K562 (cell line): ENCODE measurements around the gene PRR7. TPM values are rescaled to one million over a fixed set of nuclear protein-coding genes. Genes with fewer than 3 reads are reported as not detected.

ENCODE experiments used
- ATF6 ChIP-seq: sonication (generic); formaldehyde crosslinking; IDR thresholded peaks from 2 replicates; pipeline ENCODE4 v1.4.0; 2020; ENCODE audit warnings: mild to moderate bottlenecking, missing genetic modification reagents
- CBFA2T3 ChIP-seq: fragments of 450-650 bp; IDR thresholded peaks from 2 replicates; pipeline ENCODE4 v1.6.1; 2017
- CBFB ChIP-seq: sonication (generic); formaldehyde crosslinking; IDR thresholded peaks from 2 replicates; pipeline ENCODE4 v1.4.0; 2020; ENCODE audit warnings: mild to moderate bottlenecking, missing genetic modification reagents
- CC2D1A ChIP-seq: fragments of 450-650 bp; IDR thresholded peaks from 2 replicates; pipeline ENCODE4 v1.6.1; 2017; ENCODE audit warnings: mild to moderate bottlenecking
- CEBPB ChIP-seq: fragments of 450-650 bp; IDR thresholded peaks from 2 replicates; pipeline ENCODE4 v1.6.1; 2016; ENCODE audit warnings: missing genetic modification characterization, missing compliant biosample characterization
- GABPA ChIP-seq: fragments of 200-800 bp; sonication (Bioruptor generic); conservative IDR thresholded peaks from 2 replicates; pipeline ENCODE4 v1.6.1; 2016; ENCODE audit warnings: low read depth, missing genetic modification characterization, missing compliant biosample characterization
- GMEB1 ChIP-seq: fragments of 250-450 bp; sonication (Bioruptor Pico); IDR thresholded peaks from 2 replicates; pipeline ENCODE4 v1.4.0; 2020; ENCODE audit warnings: mild to moderate bottlenecking
- GTF2F1 ChIP-seq: IDR thresholded peaks from 2 replicates; pipeline ENCODE4 v1.6.1; 2011; ENCODE audit warnings: low read depth, low read length, improper control_type of control experiment
- HINFP ChIP-seq: fragments of 450-650 bp; conservative IDR thresholded peaks from 2 replicates; pipeline ENCODE4 v1.6.1; 2016; ENCODE audit warnings: missing genetic modification characterization, low read depth, mild to moderate bottlenecking, control low read depth, missing compliant biosample characterization
- KDM1A ChIP-seq, 2 experiments: fragments of 450-650 bp; IDR thresholded peaks; 2 replicates each; pipeline ENCODE4 v1.6.1; 2016; ENCODE audit warnings: mild to moderate bottlenecking in 2 of 2
- KLF16 ChIP-seq: IDR thresholded peaks from 2 replicates; pipeline ENCODE4 v1.6.1; 2016; ENCODE audit warnings: antibody characterized with exemption
- MEF2D ChIP-seq: conservative IDR thresholded peaks from 2 replicates; pipeline ENCODE4 v1.6.1; 2016; ENCODE audit warnings: low read depth, missing genetic modification characterization, missing compliant biosample characterization
- NUFIP1 ChIP-seq: fragments of 450-650 bp; IDR thresholded peaks from 2 replicates; pipeline ENCODE4 v1.6.1; 2018; ENCODE audit not compliant: partially characterized antibody
- RBBP5 ChIP-seq: fragments of 200-600 bp; sonication (generic); IDR thresholded peaks from 2 replicates; pipeline ENCODE4 v1.6.1; 2012; ENCODE audit warnings: borderline replicate concordance, mild to moderate bottlenecking, low read length, control low read depth, inconsistent platforms; ENCODE audit not compliant: insufficient read depth, poor library complexity, severe bottlenecking
- TEAD4 ChIP-seq, 2 experiments: sonication (generic) in 1 of 2; formaldehyde crosslinking in 1 of 2; IDR thresholded peaks; 2 replicates each; pipeline versions ENCODE4 v1.6.1 to v1.8.0; 2012 to 2022; ENCODE audit warnings: borderline replicate concordance in 1 of 2, inconsistent platforms in 1 of 2, low read length in 1 of 2, mild to moderate bottlenecking in 1 of 2, missing genetic modification reagents in 1 of 2
- TOE1 ChIP-seq, 2 experiments: fragments of 450-650 bp in 1 of 2; sonication (generic) in 1 of 2; formaldehyde crosslinking in 1 of 2; IDR thresholded peaks; 2 replicates each; pipeline versions ENCODE4 v1.7.1 to v1.8.0; 2016 to 2022; ENCODE audit warnings: borderline replicate concordance in 2 of 2, mild to moderate bottlenecking in 2 of 2, antibody characterized with exemption in 1 of 2, inconsistent platforms in 1 of 2, low read depth in 1 of 2, missing genetic modification reagents in 1 of 2, moderate library complexity in 1 of 2
- YY1 ChIP-seq, 3 experiments: IDR thresholded peaks; 2 replicates each; pipeline ENCODE4 v1.6.1; 2011; ENCODE audit warnings: low read length in 2 of 3, mild to moderate bottlenecking in 2 of 3, moderate library complexity in 2 of 3, borderline replicate concordance in 1 of 3, control low read depth in 1 of 3, low read depth in 1 of 3; ENCODE audit not compliant: insufficient read depth in 3 of 3, insufficient replicate concordance in 2 of 3, control insufficient read depth in 1 of 3, insufficient read length in 1 of 3; ENCODE audit errors: extremely low read depth in 1 of 3
- ZNF232 ChIP-seq: sonication (generic); formaldehyde crosslinking; IDR thresholded peaks from 2 replicates; pipeline ENCODE4 v1.8.0; 2022; ENCODE audit warnings: mild to moderate bottlenecking, missing genetic modification reagents
- polyA plus RNA-seq, 8 experiments: library from polyadenylated mRNA; depleted of rRNA in 4 of 8; stranded (reverse) in 5 of 8; unstranded in 3 of 8; fragments of >200 nt; fragmentation: Nextera tagmentation in 2 of 8; fragmentation: Illumina TruSeq in 1 of 8; extraction: Ambion mirVana in 2 of 8; extraction: Trizol in 1 of 8; gene quantifications; 2 replicates each; pipeline versions ENCODE4 v1.2.1 to v1.2.3, GENCODE V29; 2011 to 2014; ENCODE audit warnings: inconsistent platforms in 1 of 8, missing spikeins in 1 of 8
- total RNA-seq, 7 experiments: library from RNA; depleted of rRNA in 6 of 7; stranded (reverse); fragments of >200 nt in 6 of 7; fragmentation: Illumina TruSeq in 2 of 7; extraction: Trizol in 2 of 7; gene quantifications; 2 replicates each; pipeline versions ENCODE4 v1.2.1 to v1.2.3, GENCODE V29; 2011 to 2021; ENCODE audit warnings: low replicate concordance in 1 of 7

The PRR7 gene
- total and polyA plus RNA-seq, 9 of the 15 experiments (the other 6 are each of a cell fraction or from before 2014, with no cell fraction given) = 0.80 to 11.3 (median 10.4) TPM; not detected in 4

- TF ChIP-seq MEF2D (tag) = 0 out of 2 replicates have a peak, but pooled peaks have one; percentile 24
- TF ChIP-seq YY1 (IDR thresholded peaks at IDR 0.05; ENCODE audit: borderline replicate concordance in 1 of 3, control insufficient read depth in 1 of 3, extremely low read depth in 1 of 3, insufficient read depth in 3 of 3, insufficient read length in 1 of 3, insufficient replicate concordance in 2 of 3, low read depth in 1 of 3, low read length in 2 of 3) = peak in 1 of 3 experiments; percentile 49
- peak; percentile 32; the same call in 1 of the 2 replicates for TF ChIP-seq CC2D1A
- 0 out of 2 replicates have a peak, but pooled peaks have one; percentile 26 for TF ChIP-seq ZNF232
- TF ChIP-seq CEBPB (tag) = peak; percentile 99
- peak; percentile 66; the same call in 1 of the 2 replicates for TF ChIP-seq CBFB (CRISPR knock-in tag)
- TF ChIP-seq HINFP = no peak
- 0 out of 4 replicates have a peak, but pooled peaks of 1 of the 2 experiments have one; percentile 7 for TF ChIP-seq KDM1A (IDR thresholded peaks at IDR 0.05)
- no peak for TF ChIP-seq KLF16
- peak; percentile 68 for TF ChIP-seq RBBP5
- TF ChIP-seq TEAD4 (IDR thresholded peaks at IDR 0.05; ENCODE audit: low read length) = peak; percentile 32
- no peak for TF ChIP-seq TEAD4 (CRISPR knock-in tag; IDR thresholded peaks at IDR 0.05; ENCODE audit: borderline replicate concordance)
- TF ChIP-seq CBFA2T3 = peak; percentile 84
- no peak for TF ChIP-seq NUFIP1
- TF ChIP-seq GABPA = peak; percentile 67
- no peak for TF ChIP-seq ATF6
- TF ChIP-seq TOE1 (IDR thresholded peaks at IDR 0.05; ENCODE audit: borderline replicate concordance) = no peak; the same call in none of the 2 replicates
- 0 out of 2 replicates have a peak, but pooled peaks have one; percentile 74 for TF ChIP-seq TOE1 (CRISPR knock-in tag; IDR thresholded peaks at IDR 0.05; ENCODE audit: borderline replicate concordance, low read depth)
- TF ChIP-seq GTF2F1 = no peak
- no peak for TF ChIP-seq GMEB1 (CRISPR knock-in tag)
Observed at GRCh38 chr5:177498013-177498787, 51.6 kb downstream of the PRR7 start (continued).
